Mesendoderm (in vitro differentiated cells): ENCODE measurements around the gene SLC9A4.
"Not testable (repeated sequence)": the region's sequence is repeated elsewhere in the genome, so short reads cannot be mapped to it uniquely, and the experiment has no call there.

Experiments used
- DNase-seq: peaks from one replicate; pipeline ENCODE4 v3.0.0; 2013
- H2AK5ac ChIP-seq: 2 replicates; pipeline ENCODE4 v1.6.1; 2013; ENCODE audit warnings: low read length, inconsistent platforms
- H2BK120ac ChIP-seq: 2 replicates; pipeline ENCODE4 v1.6.1; 2013; ENCODE audit warnings: low read depth, mild to moderate bottlenecking, low read length, moderate library complexity, mixed read lengths
- H2BK15ac ChIP-seq: replicated peaks from 2 replicates; pipeline ENCODE4 v1.6.1; 2013; ENCODE audit warnings: low read depth, mild to moderate bottlenecking, moderate library complexity
- H2BK5ac ChIP-seq: 2 replicates; pipeline ENCODE4 v1.6.1; 2013; ENCODE audit warnings: low read length, inconsistent platforms
- H3K18ac ChIP-seq: 2 replicates; pipeline ENCODE4 v1.6.1; 2013; ENCODE audit warnings: mild to moderate bottlenecking, low read length, mixed read lengths
- H3K23ac ChIP-seq: one replicate; pipeline ENCODE4 v1.6.1; 2013; ENCODE audit warnings: low read length
- H3K27ac ChIP-seq: 2 replicates; pipeline ENCODE4 v1.5.1; 2013; ENCODE audit warnings: low read depth, mild to moderate bottlenecking, inconsistent platforms, low read length, moderate library complexity
- H3K27me3 ChIP-seq: 2 replicates; pipeline ENCODE4 v1.6.1; 2013; ENCODE audit warnings: low read length, control low read depth, mild to moderate bottlenecking, inconsistent platforms; ENCODE audit not compliant: insufficient read depth, poor library complexity
- H3K36me3 ChIP-seq: 2 replicates; pipeline ENCODE4 v1.6.1; 2013; ENCODE audit warnings: low read length, inconsistent platforms; ENCODE audit not compliant: control insufficient read depth, insufficient read depth
- H3K4ac ChIP-seq: one replicate; pipeline ENCODE4 v1.6.1; 2013; ENCODE audit warnings: low read depth, mild to moderate bottlenecking, low read length, moderate library complexity
- H3K4me1 ChIP-seq: 2 replicates; pipeline ENCODE4 v1.6.1; 2013; ENCODE audit warnings: low read depth, low read length, inconsistent platforms; ENCODE audit not compliant: control insufficient read depth
- H3K4me2 ChIP-seq: 2 replicates; pipeline ENCODE4 v1.6.1; 2013; ENCODE audit warnings: low read length
- H3K4me3 ChIP-seq: 2 replicates; pipeline ENCODE4 v1.5.1; 2013; ENCODE audit warnings: mild to moderate bottlenecking, low read length
- H3K56ac ChIP-seq: one replicate; pipeline ENCODE4 v1.6.1; 2013; ENCODE audit warnings: low read length
- H3K79me1 ChIP-seq: 2 replicates; pipeline ENCODE4 v1.6.1; 2013; ENCODE audit warnings: low read length, inconsistent platforms
- H3K79me2 ChIP-seq: 2 replicates; pipeline ENCODE4 v1.6.1; 2013; ENCODE audit warnings: mild to moderate bottlenecking, low read length; ENCODE audit not compliant: control insufficient read depth, insufficient read depth
- H3K9ac ChIP-seq: 2 replicates; pipeline ENCODE4 v1.6.1; 2013; ENCODE audit warnings: low read length, inconsistent platforms
- H4K5ac ChIP-seq: one replicate; pipeline ENCODE4 v1.6.1; 2013; ENCODE audit warnings: low read length
- H4K8ac ChIP-seq: one replicate; pipeline ENCODE4 v1.6.1; 2013; ENCODE audit warnings: low read depth, mild to moderate bottlenecking, control low read depth, low read length, moderate library complexity
- WGBS: extraction: QIAGEN DNeasy Blood & Tissue Kit; methylation state at CpG from one replicate; pipeline ENCODE4 v1.1.7; 2013; ENCODE audit warnings: low lambda C conversion rate, missing lambda C conversion rate; ENCODE audit not compliant: insufficient coverage; ENCODE audit errors: extremely low coverage; 5-methylcytosine and 5-hydroxymethylcytosine counted together

The SLC9A4 gene

DNA sequence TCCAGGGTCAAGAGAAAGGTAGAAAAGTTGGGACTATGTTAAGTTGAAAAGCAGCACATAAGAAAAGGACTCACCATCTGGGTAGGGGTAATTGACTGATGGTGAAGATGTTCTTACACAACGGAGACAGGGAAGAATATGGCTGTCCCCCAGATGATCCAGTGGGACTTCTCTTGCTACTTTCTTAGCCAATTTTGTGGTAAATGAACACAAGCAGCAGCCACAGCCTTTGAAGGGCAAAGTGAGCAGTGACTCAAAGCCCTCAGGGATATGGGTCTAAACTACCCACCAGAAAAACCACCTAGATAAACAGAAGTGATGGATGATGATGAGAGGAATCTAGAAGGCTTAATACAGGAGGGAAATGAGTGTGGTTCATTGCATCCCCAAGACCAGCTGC is 80.6 kb downstream of the SLC9A4 start:
- H3K27ac ChIP-seq, result no peak overlapping the region
- no peaks in the 10 kb centered on the region for H3K79me1 ChIP-seq
- H3K79me2 ChIP-seq, result no peaks in the 10 kb centered on the region
- DNase-seq, result no peak
- no peak overlapping the region for H2BK120ac ChIP-seq
- no peak overlapping the region for H3K4me2 ChIP-seq
- no CpG with 5 or more reads among the region's 1 CpG for WGBS
- no peak overlapping the region for H3K56ac ChIP-seq
- no peak overlapping the region for H2AK5ac ChIP-seq
- H3K9ac ChIP-seq, result no peak overlapping the region
- no peak overlapping the region for H3K4me3 ChIP-seq
- H4K5ac ChIP-seq, result no peak overlapping the region
- H3K4ac ChIP-seq, result no peak overlapping the region
- H4K8ac ChIP-seq, result no peak overlapping the region
- H3K36me3 ChIP-seq, result no peaks in the 10 kb centered on the region
- no peaks in the 10 kb centered on the region for H3K4me1 ChIP-seq
- no peaks in the 10 kb centered on the region for H3K27me3 ChIP-seq
- no peak overlapping the region for H2BK5ac ChIP-seq
- H3K18ac ChIP-seq, result no peak overlapping the region
- H2BK15ac ChIP-seq, result no peak overlapping the region
- no peak overlapping the region for H3K23ac ChIP-seq

DNA sequence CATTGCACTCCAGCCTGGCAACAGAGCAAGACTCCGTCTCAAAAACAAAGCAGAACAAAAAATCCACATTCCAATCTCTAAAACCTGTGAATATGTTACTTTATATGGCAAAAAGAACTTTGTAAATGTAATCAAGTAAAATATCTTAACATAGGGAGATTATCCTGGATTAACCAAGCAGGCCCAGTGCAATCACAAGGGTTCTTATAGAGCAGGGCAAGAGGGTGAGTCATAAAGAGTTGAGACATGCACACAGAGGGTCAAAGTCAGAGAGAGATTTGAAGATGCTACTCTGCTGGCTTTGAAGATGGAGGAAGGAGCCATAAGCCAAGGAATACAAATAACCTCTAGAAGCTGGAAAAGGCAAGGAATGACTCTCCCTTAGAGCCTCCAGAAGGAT is 85.4 kb downstream of the SLC9A4 start:
- no peak overlapping the region for H4K8ac ChIP-seq
- H3K36me3 ChIP-seq, result no peaks in the 10 kb centered on the region
- no peak overlapping the region for H3K18ac ChIP-seq
- no peak overlapping the region for H4K5ac ChIP-seq
- H2BK120ac ChIP-seq, result no peak overlapping the region
- no peaks in the 10 kb centered on the region for H3K27me3 ChIP-seq
- no peak overlapping the region for H3K4me3 ChIP-seq
- no peak overlapping the region for H2AK5ac ChIP-seq
- no peak overlapping the region for H3K27ac ChIP-seq
- no peak for DNase-seq
- no peak overlapping the region for H3K23ac ChIP-seq
- H2BK15ac ChIP-seq, result no peak overlapping the region
- no peak overlapping the region for H3K4me2 ChIP-seq
- H3K56ac ChIP-seq, result no peak overlapping the region
- H3K9ac ChIP-seq, result no peak overlapping the region
- H3K4ac ChIP-seq, result no peak overlapping the region
- no peaks in the 10 kb centered on the region for H3K79me2 ChIP-seq
- H3K4me1 ChIP-seq, result no peaks in the 10 kb centered on the region
- H3K79me1 ChIP-seq, result no peaks in the 10 kb centered on the region
- no peak overlapping the region for H2BK5ac ChIP-seq
- WGBS, result no CpG with 5 or more reads among the region's 1 CpG

DNA sequence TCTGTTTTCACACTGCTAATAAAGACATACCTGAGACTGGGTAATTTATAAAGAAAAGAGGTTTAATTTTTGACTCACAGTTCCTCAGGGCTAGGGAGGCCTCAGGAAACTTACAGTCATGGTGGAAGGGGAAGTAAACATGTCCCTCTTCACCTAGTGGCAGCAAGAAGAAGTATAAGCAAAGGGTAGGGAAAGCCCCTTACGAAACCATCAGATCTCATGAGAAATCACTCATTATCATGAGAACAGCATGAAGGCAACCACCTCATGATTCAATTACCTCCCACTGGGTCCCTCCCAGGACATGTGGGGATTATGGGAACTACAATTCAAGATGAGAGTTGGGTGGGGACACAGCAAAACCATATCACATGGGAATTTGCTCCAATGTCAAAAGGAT is 89.5 kb downstream of the SLC9A4 start:
- not testable (repeated sequence) for H2BK15ac ChIP-seq, H3K23ac ChIP-seq, H3K4me3 ChIP-seq, H3K36me3 ChIP-seq, H4K8ac ChIP-seq, H3K27ac ChIP-seq, H3K79me2 ChIP-seq, H3K4ac ChIP-seq, H4K5ac ChIP-seq, H3K79me1 ChIP-seq, H2BK120ac ChIP-seq, H3K4me1 ChIP-seq, H3K9ac ChIP-seq, H2AK5ac ChIP-seq, H3K27me3 ChIP-seq, H2BK5ac ChIP-seq, H3K18ac ChIP-seq, H3K56ac ChIP-seq, H3K4me2 ChIP-seq
- WGBS, result no CpG with 5 or more reads among the region's 1 CpG
- DNase-seq, result peak; percentile 19

DNA sequence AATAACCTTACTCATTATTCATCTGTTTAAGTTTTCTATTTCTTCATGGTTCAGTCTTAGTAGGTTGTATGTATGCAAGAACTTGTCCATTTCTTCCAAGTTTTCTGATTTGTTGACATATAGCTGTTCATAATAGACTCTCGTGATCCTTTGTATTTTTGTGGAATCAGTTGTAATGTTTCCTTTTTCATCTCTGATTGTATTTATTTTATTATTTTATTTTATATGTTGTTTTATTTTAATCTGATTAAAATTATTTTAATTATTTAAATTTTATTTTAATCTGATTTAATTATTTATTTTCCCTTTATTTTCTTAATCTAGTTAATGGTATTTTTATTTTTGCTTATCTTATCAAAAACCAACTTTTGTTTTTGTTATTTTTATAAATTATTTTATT is 102.9 kb downstream of the SLC9A4 start:
- Histone ChIP-seq H2BK120ac (no peak overlapping the region), H2BK5ac (no peak overlapping the region), H3K36me3 (no peaks in the 10 kb centered on the region), H3K4me2 (no peak overlapping the region), H4K8ac (no peak overlapping the region), H3K23ac (no peak overlapping the region), H3K4me3 (no peak overlapping the region), H3K18ac (no peak overlapping the region), H3K4ac (no peak overlapping the region), H2AK5ac (no peak overlapping the region), H3K27me3 (no peaks in the 10 kb centered on the region), H3K4me1 (no peaks in the 10 kb centered on the region), H3K56ac (no peak overlapping the region), H3K79me2 (no peaks in the 10 kb centered on the region), H4K5ac (no peak overlapping the region), H3K9ac (no peak overlapping the region), H2BK15ac (no peak overlapping the region), H3K27ac (no peak overlapping the region), H3K79me1 (no peaks in the 10 kb centered on the region)
- DNase-seq, result no peak
- no CpG with 5 or more reads among the region's 1 CpG for WGBS

DNA sequence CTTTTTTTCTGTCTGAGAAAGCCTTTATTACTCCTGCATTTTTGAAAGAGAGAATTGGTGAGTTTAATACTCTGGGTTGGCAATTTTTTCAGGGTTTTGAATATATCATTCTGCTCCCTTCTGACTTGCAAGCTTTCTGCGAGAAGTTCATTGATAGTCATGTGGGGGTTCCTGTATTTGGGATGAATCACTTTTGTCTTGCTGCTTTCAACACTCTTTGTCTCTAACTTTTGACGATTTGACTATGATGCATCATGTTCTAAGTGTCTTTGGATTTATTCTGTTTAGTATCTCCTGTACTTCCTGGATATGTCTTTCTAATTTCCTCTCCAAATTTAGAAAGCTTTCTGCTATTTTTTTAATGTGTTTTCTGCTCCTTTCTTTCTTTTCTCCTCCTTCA is 105.3 kb downstream of the SLC9A4 start:
- H3K79me1 ChIP-seq, result no peaks in the 10 kb centered on the region
- H2AK5ac ChIP-seq, result no peak overlapping the region
- no peaks in the 10 kb centered on the region for H3K36me3 ChIP-seq
- no peak overlapping the region for H3K4me2 ChIP-seq
- WGBS, result no CpG with 5 or more reads among the region's 2 CpGs
- no peak overlapping the region for H3K27ac ChIP-seq
- H3K56ac ChIP-seq, result no peak overlapping the region
- H3K27me3 ChIP-seq, result no peaks in the 10 kb centered on the region
- no peak overlapping the region for H4K8ac ChIP-seq
- H4K5ac ChIP-seq, result no peak overlapping the region
- H3K18ac ChIP-seq, result no peak overlapping the region
- no peak overlapping the region for H2BK15ac ChIP-seq
- H3K4me1 ChIP-seq, result no peaks in the 10 kb centered on the region
- DNase-seq, result no peak
- H3K9ac ChIP-seq, result no peak overlapping the region
- H3K23ac ChIP-seq, result no peak overlapping the region
- H2BK5ac ChIP-seq, result no peak overlapping the region
- H3K4ac ChIP-seq, result no peak overlapping the region
- H3K79me2 ChIP-seq, result no peaks in the 10 kb centered on the region
- no peak overlapping the region for H2BK120ac ChIP-seq
- no peak overlapping the region for H3K4me3 ChIP-seq

DNA sequence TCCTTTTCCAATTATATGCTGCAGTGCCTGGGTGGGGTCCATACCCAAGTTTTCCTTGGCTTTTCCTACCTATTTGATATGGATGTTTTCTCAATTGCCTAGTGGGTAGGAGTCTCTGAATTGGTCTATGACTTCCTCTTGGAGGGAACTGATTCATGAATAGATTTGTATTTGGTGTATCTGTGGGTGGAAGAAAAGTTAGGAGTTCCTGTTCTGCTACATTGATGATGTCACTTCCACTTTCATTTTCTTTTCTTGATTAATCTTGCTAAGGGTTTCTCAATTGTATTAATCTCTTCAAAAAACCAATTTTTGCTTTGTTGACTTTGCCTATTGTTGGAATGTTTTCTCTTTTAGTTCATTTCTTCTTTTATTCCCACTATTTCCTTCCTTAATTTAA is 108.9 kb downstream of the SLC9A4 start:
- Histone ChIP-seq H3K79me2 (no peaks in the 10 kb centered on the region), H4K5ac (no peak overlapping the region), H2BK120ac (no peak overlapping the region), H3K79me1 (no peaks in the 10 kb centered on the region), H3K4me3 (no peak overlapping the region), H3K27me3 (no peaks in the 10 kb centered on the region), H3K9ac (no peak overlapping the region), H3K36me3 (no peaks in the 10 kb centered on the region), H3K18ac (no peak overlapping the region), H2AK5ac (no peak overlapping the region), H3K56ac (no peak overlapping the region), H3K4me2 (no peak overlapping the region), H3K27ac (no peak overlapping the region), H3K4me1 (no peaks in the 10 kb centered on the region), H3K23ac (no peak overlapping the region), H4K8ac (no peak overlapping the region), H2BK5ac (no peak overlapping the region), H3K4ac (no peak overlapping the region), H2BK15ac (no peak overlapping the region)
- DNase-seq, result no peak
